Esophagus muscularis mucosa (tissue), 3 donors: ENCODE data around the gene SPINT2.
"Not testable (repeated sequence)": the region's sequence is repeated elsewhere in the genome, so short reads cannot be mapped to it uniquely, and the experiment has no call there.

Experiments
- CTCF ChIP-seq, 3 experiments: fragments of 200-600 bp in 2 of 3; fragments of 450-650 bp in 1 of 3; sonication (generic) in 2 of 3; IDR thresholded peaks; one replicate each; pipeline ENCODE4 v1.5.1; 2017 to 2019; ENCODE audit warnings: antibody characterized with exemption in 3 of 3, mild to moderate bottlenecking in 2 of 3, moderate library complexity in 1 of 3
- POLR2A ChIP-seq: fragments of 450-650 bp; IDR thresholded peaks from one replicate; pipeline ENCODE4 v1.6.1; 2017; ENCODE audit warnings: antibody characterized with exemption, moderate library complexity, mild to moderate bottlenecking, low read depth

GRCh38 chr19:38339011-38339410 is 74.6 kb downstream of the SPINT2 start:
- TF ChIP-seq POLR2A; CTCF (IDR thresholded peaks at IDR 0.05): not testable (repeated sequence)
